ENCODE results near the gene BEND7. TPM values are rescaled to one million over a fixed set of nuclear protein-coding genes. Genes with fewer than 3 reads are reported as not detected.
A peak's percentile ranks its signal among the peaks of the same experiment; 100 is the strongest.
"Not testable (repeated sequence)": the region's sequence is repeated elsewhere in the genome, so short reads cannot be mapped to it uniquely, and the experiment has no call there.

The BEND7 gene
- total RNA-seq, 3 donors from 2014 or later, result 17.1 to 33.4 (median 28.7) TPM

DNA sequence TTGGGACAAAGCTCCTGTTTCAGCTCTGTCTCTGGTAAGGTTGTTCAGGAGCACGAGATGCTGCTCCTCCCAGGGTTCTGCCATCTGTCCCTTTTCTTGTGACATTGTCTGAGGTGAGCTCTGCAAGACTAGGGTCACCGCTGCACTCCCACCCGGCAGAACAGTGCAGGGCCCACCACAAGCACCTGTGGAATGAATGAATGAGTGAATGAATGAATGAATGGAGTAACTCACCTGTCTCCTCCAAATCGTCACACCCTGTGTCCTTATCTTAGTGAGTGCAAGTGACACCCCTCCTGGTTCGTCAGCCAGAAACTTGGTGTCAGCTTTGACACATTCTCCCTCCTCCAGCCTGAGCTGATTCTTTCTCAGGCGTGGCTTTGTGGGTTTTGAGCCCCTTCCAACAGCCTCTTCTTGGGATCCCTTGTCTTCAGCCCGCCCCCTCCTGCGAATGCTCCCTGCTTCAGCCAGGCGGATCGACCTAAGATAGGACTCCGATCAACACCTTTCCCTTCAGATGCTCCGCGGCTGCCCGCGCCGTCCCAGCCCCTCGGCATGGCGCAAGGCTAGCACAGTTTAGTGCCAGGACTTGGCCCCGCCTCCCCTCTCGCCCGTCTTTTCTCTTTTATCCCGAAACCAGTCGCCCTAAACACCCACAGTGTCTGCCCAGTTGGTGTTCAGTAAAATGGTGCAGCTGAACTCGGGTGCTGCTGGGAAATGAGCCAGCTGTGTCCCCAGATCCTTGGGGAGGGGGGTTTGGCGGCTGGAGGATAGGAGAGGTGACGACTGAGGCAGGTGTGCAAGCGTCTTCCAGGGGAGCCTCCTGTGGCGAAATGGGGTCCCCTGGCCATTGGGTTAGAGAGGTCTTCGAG is 89.3 kb downstream of the BEND7 start:
- TF ChIP-seq, protein P1, sequence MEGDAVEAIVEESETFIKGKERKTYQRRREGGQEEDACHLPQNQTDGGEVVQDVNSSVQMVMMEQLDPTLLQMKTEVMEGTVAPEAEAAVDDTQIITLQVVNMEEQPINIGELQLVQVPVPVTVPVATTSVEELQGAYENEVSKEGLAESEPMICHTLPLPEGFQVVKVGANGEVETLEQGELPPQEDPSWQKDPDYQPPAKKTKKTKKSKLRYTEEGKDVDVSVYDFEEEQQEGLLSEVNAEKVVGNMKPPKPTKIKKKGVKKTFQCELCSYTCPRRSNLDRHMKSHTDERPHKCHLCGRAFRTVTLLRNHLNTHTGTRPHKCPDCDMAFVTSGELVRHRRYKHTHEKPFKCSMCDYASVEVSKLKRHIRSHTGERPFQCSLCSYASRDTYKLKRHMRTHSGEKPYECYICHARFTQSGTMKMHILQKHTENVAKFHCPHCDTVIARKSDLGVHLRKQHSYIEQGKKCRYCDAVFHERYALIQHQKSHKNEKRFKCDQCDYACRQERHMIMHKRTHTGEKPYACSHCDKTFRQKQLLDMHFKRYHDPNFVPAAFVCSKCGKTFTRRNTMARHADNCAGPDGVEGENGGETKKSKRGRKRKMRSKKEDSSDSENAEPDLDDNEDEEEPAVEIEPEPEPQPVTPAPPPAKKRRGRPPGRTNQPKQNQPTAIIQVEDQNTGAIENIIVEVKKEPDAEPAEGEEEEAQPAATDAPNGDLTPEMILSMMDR (IDR thresholded peaks at IDR 0.05), result no peak
- ATAC-seq (peak; percentile 54), DNase-seq (peak in 2 of 3 donors; percentile 20 to 48)
- peaks cover 12% of the 10 kb centered on the region for H3K4me1 ChIP-seq (ENCODE audit: low read depth)
- H3K36me3 ChIP-seq (ENCODE audit: low read depth), result no peaks in the 10 kb centered on the region
- intact Hi-C loops (cut with DNase I, micrococcal nuclease), result loop anchor here (2.0 to 10.0 kb wide), 2 partner anchors 65 to 67 kb away; no protein-coding TSS in a partner anchor
- H3K4me3 ChIP-seq, result no peak overlapping the region
- no peaks in the 10 kb centered on the region for H3K9me3 ChIP-seq

- Histone ChIP-seq H3K9me3 (no peaks in the 10 kb centered on the region), H3K36me3 (ENCODE audit: low read depth) (no peaks in the 10 kb centered on the region), H3K4me1 (ENCODE audit: low read depth) (peaks cover 12% of the 10 kb centered on the region), H3K4me3 (no peak overlapping the region)
- TF ChIP-seq, protein P1 (IDR thresholded peaks at IDR 0.05), result no peak
- intact Hi-C loops (cut with DNase I, micrococcal nuclease), result loop anchor here in 1 of 2 donors (10.0 kb wide), 1 partner anchor 62 kb away; no protein-coding TSS in a partner anchor
- DNase-seq, result no peak
- ATAC-seq, result no peak
Measured at GRCh38 chr10:13437026-13437555, 91.7 kb downstream of the BEND7 start.

- ATAC-seq; DNase-seq; H3K36me3 ChIP-seq (ENCODE audit: low read depth); H3K4me3 ChIP-seq; intact Hi-C loops (cut with DNase I, micrococcal nuclease); H3K9me3 ChIP-seq; H3K4me1 ChIP-seq (ENCODE audit: low read depth): not testable (repeated sequence)
Measured at GRCh38 chr10:13427943-13428342, 100.9 kb downstream of the BEND7 start.

- no peak for ATAC-seq
- DNase-seq, result no peak
- TF ChIP-seq, protein P1 (IDR thresholded peaks at IDR 0.05), result no peak
- no peaks in the 10 kb centered on the region for H3K4me1 ChIP-seq (ENCODE audit: low read depth)
- no peak overlapping the region for H3K4me3 ChIP-seq
- H3K9me3 ChIP-seq, result no peaks in the 10 kb centered on the region
- H3K36me3 ChIP-seq (ENCODE audit: low read depth), result no peaks in the 10 kb centered on the region
- intact Hi-C loops (cut with DNase I, micrococcal nuclease), result no loop called here
Measured at GRCh38 chr10:13425397-13425796, 103.4 kb downstream of the BEND7 start.

DNA sequence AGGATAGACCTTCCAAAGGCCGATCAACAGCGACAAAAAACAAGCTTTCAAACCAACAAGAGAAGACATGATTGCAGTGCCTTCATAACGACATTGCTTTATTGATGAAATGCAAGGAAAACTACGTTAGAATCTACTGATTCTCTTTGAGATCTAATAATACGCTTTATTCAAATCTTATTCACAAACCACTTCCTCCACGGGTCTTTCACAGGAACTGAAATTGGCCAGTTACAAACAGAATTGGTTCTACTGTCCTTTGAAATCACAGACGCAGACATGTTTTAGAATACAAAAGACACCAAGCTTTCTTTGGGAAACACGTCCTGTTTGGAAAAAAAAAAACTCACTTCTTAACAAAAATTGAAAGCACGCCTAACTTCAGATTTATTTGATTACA is 106.0 kb downstream of the BEND7 start:
- Histone ChIP-seq H3K36me3 (ENCODE audit: low read depth) (no peaks in the 10 kb centered on the region), H3K4me3 (no peak overlapping the region), H3K4me1 (ENCODE audit: low read depth) (no peaks in the 10 kb centered on the region), H3K9me3 (no peaks in the 10 kb centered on the region)
- DNase-seq (no peak), ATAC-seq (no peak)
- TF ChIP-seq, protein P1 (IDR thresholded peaks at IDR 0.05), result no peak
- intact Hi-C loops (cut with DNase I, micrococcal nuclease), result no loop called here

GRCh38 chr10:13421382-13421917 is 107.4 kb downstream of the BEND7 start:
- ATAC-seq (no peak), DNase-seq (no peak)
- Histone ChIP-seq H3K9me3 (no peaks in the 10 kb centered on the region), H3K4me1 (ENCODE audit: low read depth) (no peaks in the 10 kb centered on the region), H3K36me3 (ENCODE audit: low read depth) (no peaks in the 10 kb centered on the region), H3K4me3 (no peak overlapping the region)
- TF ChIP-seq, protein P1 (IDR thresholded peaks at IDR 0.05), result no peak
- intact Hi-C loops (cut with DNase I, micrococcal nuclease), result no loop called here
